Ectodermal cell (in vitro differentiated cells): ENCODE data around the gene DNAJC22.
A peak's percentile ranks its signal among the peaks of the same experiment; 100 is the strongest.
"Not testable (repeated sequence)": the region's sequence is repeated elsewhere in the genome, so short reads cannot be mapped to it uniquely, and the experiment has no call there.

ENCODE experiments used
- H3K27ac ChIP-seq: 2 replicates; pipeline ENCODE4 v1.7.0; 2013; ENCODE audit warnings: mild to moderate bottlenecking, low read depth, low read length; ENCODE audit not compliant: insufficient read depth, poor library complexity, severe bottlenecking
- H3K27me3 ChIP-seq: 2 replicates; pipeline ENCODE4 v1.7.0; 2013; ENCODE audit warnings: mild to moderate bottlenecking, low read length; ENCODE audit not compliant: insufficient read depth, control insufficient read depth, poor library complexity, severe bottlenecking
- H3K36me3 ChIP-seq: one replicate; pipeline ENCODE4 v1.7.0; 2013; ENCODE audit warnings: low read length; ENCODE audit not compliant: control insufficient read depth, insufficient read depth
- H3K4me1 ChIP-seq: one replicate; pipeline ENCODE4 v1.7.0; 2013; ENCODE audit warnings: low read length; ENCODE audit not compliant: control insufficient read depth, insufficient read depth
- H3K4me3 ChIP-seq: 2 replicates; pipeline ENCODE4 v1.7.0; 2013; ENCODE audit warnings: low read depth, low read length, control low read depth; ENCODE audit not compliant: insufficient read depth
- H3K9me3 ChIP-seq: 2 replicates; pipeline ENCODE4 v1.7.0; 2013; ENCODE audit warnings: mild to moderate bottlenecking, low read length, moderate library complexity; ENCODE audit not compliant: control insufficient read depth
- WGBS, 2 experiments: methylation state at CpG; one replicate each; pipeline ENCODE4 v1.1.7; 2013; ENCODE audit warnings: missing lambda C conversion rate in 2 of 2; 5-methylcytosine and 5-hydroxymethylcytosine counted together

The DNAJC22 gene

DNA sequence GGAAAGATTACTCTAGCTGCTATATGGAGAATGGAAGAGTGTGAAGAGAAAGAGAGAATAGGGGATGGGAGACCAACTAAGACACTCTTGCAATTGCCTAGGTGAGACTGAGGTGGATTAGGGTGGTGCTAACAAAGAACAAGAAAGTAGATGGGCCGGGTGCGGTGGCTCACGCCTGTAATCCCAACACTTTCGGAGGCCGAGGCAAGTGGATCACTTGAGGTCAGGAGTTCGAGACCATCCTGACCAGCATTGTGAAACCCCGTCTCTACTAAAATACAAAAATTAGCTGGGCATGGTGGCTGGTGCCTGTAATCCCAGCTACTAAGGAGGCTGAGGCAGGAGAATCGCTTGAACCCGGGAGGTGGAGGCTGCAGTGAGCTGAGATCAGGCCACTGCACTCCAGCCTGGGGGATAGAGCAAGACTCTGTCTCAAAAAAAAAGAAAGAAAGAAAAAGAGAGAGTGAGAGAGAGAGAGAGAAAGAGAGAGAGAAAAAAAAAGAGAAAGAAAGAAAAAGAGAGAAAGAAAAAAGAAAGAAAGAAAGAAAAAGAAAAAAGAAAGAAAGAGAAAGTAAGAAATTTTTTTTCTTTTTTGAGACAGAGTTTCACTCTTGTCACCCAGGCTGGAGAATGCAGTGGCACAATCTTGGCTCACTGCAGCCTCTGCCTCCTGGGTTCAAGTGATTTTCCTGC, 26.1 kb upstream of the DNAJC22 start:
- 88 to 92% methylated on average over 9 of the region's 9 CpGs for WGBS, 2 experiments

DNA sequence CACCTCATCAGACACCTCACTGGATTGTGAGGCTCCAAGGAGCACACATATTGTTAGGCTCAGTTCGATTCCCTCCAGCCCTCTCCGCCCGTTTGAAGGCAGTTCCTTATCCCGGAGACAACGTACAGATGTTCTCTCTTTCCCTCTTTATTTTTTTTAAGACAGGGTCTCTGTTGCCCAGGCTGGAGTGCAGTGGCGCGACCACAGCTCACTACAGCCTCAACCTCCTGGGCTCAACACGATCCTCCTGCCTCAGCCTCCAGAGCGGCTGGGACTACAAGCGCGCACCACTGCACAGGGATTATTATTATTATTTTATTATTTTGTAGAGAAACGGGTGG, 24.4 kb upstream of the DNAJC22 start:
- peaks cover 11% of the 10 kb centered on the region for H3K4me1 ChIP-seq
- H3K4me3 ChIP-seq = peak overlapping the region; percentile 74
- no peak overlapping the region for H3K27ac ChIP-seq
- no peaks in the 10 kb centered on the region for H3K27me3 ChIP-seq
- 41 to 44% methylated on average over 11 to 12 of the region's 12 CpGs for WGBS, 2 experiments
- no peaks in the 10 kb centered on the region for H3K9me3 ChIP-seq
- H3K36me3 ChIP-seq = peaks cover 18% of the 10 kb centered on the region

More for the DNA sequence above, 26.1 kb upstream of the DNAJC22 start:
- H3K27me3 ChIP-seq, H3K9me3 ChIP-seq, H3K27ac ChIP-seq, H3K36me3 ChIP-seq, H3K4me3 ChIP-seq: not testable (repeated sequence)
- H3K4me1 ChIP-seq = peaks cover 11% of the 10 kb centered on the region

DNA sequence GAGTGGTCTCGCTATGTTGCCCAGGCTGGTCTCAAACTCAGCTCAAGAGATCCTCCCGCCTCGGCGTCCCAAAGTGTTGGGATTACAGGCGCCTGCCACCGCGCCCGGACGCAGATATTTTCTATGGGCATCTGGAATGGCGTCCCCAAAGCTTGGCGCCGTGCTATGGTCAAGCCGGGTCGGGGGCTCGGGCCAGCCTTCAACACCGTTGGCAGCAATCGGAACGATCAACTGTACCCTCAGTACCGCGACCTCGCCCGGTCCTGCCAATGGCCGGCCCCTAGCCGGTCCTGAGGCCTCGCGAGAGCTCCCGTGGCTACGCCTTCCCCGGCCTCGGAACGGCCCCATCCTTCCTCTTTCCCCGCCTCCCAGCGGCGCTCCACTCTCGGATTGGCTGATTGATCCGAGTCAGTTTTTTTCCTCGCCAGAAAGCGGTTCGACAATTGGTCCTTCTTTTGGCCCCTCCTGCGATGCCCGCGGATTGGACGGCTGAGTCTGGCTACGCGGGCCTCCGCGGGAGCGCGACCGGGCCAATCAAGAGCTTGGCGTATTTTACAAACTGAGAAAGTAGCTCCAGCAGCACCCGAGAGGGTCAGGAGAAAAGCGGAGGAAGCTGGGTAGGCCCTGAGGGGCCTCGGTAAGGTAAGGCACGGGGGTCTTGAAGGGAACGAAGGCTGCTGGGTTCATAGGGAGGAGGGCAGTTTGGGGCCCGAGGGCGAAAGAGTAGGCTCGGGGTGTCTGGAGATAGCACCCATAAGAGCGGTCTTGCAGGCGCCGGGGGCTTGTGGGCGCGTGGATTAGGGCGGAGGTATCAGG, 23.8 kb upstream of the DNAJC22 start, which contains the start of gene TROAP:
TROAP (plus strand) TSS at position 548 of the 816 bp plus-strand sequence. CDS start 354 bp downstream, outside the sequence.
- 1% methylated on average over 65 of the region's 65 CpGs for WGBS, 2 experiments
- Histone ChIP-seq H3K9me3 (no peaks in the 10 kb centered on the region), H3K27ac (no peak within 1 kb of the TSS), H3K27me3 (no peaks in the 10 kb centered on the region), H3K36me3 (peaks cover 22% of the 10 kb centered on the region), H3K4me1 (peaks cover 11% of the 10 kb centered on the region), H3K4me3 (peak within 1 kb of the TSS; percentile 74)

DNA sequence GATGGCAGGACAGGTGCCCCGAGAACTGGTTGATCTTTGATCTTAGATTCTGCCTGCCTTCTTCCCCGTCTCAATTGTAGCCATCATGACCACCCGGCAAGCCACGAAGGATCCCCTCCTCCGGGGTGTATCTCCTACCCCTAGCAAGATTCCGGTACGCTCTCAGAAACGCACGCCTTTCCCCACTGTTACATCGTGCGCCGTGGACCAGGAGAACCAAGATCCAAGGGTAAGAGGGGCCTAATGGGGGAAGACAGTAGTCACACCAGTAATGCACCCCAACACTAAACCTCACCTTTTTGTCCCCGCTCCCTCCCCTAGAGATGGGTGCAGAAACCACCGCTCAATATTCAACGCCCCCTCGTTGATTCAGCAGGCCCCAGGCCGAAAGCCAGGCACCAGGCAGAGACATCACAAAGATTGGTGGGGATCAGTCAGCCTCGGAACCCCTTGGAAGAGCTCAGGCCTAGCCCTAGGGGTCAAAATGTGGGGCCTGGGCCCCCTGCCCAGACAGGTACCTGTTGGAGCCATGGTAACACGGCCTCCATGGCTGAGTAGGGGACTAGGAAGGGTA, 23.1 kb upstream of the DNAJC22 start:
- H3K9me3 ChIP-seq = no peaks in the 10 kb centered on the region
- WGBS, 2 experiments = 12 to 13% methylated on average over 19 of the region's 19 CpGs
- H3K36me3 ChIP-seq = peaks cover 23% of the 10 kb centered on the region
- no peaks in the 10 kb centered on the region for H3K27me3 ChIP-seq
- peak overlapping the region; percentile 74 for H3K4me3 ChIP-seq
- no peak overlapping the region for H3K27ac ChIP-seq
- peaks cover 11% of the 10 kb centered on the region for H3K4me1 ChIP-seq

DNA sequence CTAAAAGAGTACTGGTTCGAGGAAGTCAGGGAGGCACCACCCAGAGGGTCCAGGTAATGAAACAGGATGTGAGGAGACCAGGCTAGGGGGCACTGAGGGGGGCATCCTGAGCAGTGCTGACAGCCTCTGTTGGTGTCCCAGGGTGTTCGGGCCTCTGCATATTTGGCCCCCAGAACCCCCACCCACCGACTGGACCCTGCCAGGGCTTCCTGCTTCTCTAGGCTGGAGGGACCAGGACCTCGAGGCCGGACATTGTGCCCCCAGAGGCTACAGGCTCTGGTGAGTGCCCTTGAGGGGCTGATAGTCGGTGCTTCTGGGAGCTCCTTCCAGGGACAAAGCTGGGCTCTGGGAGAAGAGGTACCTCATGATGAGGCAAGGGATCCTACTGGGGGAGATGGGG, 21.1 kb upstream of the DNAJC22 start:
- no peaks in the 10 kb centered on the region for H3K27me3 ChIP-seq
- H3K27ac ChIP-seq = no peak overlapping the region
- H3K9me3 ChIP-seq = no peaks in the 10 kb centered on the region
- peaks cover 11% of the 10 kb centered on the region for H3K4me1 ChIP-seq
- H3K36me3 ChIP-seq = peaks cover 39% of the 10 kb centered on the region
- 94 to 95% methylated on average over 6 of the region's 6 CpGs for WGBS, 2 experiments
- H3K4me3 ChIP-seq = no peak overlapping the region

DNA sequence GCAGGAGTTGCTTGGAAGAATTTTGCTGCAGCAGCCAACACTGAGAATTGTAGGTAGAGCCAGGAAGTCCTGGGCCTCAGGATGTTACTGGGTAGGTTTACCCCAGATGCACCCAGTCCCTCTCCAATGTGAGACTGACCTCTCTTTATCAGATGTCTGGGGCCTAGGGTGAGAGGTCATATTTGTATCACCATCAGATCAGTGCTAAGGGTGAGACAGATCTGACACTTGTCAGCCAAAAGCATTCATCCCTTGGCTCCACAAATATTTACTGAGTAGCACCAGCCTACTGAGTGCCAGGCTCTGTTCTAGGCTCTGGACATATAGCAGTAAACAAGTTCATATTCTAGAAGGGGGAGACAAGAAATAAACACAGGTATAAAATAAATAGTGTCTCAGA, 19.3 kb upstream of the DNAJC22 start:
- H3K36me3 ChIP-seq = peaks cover 42% of the 10 kb centered on the region
- peaks cover 8% of the 10 kb centered on the region for H3K4me1 ChIP-seq
- no peak overlapping the region for H3K4me3 ChIP-seq
- no peaks in the 10 kb centered on the region for H3K9me3 ChIP-seq
- peaks cover 7% of the 10 kb centered on the region for H3K27me3 ChIP-seq
- H3K27ac ChIP-seq = no peak overlapping the region

DNA sequence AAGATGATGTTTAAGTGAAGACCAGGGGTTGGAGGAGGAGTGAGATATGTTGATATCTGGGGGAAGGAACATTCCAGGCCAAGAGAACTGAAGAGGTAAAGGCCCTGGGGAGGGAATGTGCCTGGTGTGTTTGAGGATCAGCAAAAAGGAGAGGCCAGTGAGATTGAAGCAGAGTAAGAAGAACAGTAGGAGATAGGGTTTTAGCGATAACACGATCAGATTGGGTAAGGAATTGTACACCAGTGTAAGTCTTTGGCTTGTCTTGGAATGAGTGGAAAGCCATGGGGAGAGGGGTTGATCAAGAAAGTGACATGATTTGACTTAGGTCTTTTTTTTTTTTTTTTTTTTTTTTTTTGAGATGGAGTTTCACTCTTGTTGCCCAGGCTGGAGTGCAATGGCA, 18.8 kb upstream of the DNAJC22 start:
- no peak overlapping the region for H3K4me3 ChIP-seq
- H3K27me3 ChIP-seq = peaks cover 12% of the 10 kb centered on the region
- H3K36me3 ChIP-seq = peaks cover 42% of the 10 kb centered on the region
- H3K4me1 ChIP-seq = peaks cover 8% of the 10 kb centered on the region
- H3K9me3 ChIP-seq = no peaks in the 10 kb centered on the region
- H3K27ac ChIP-seq = no peak overlapping the region
- WGBS, 2 experiments = 96 to 97% methylated on average over 2 of the region's 2 CpGs

DNA sequence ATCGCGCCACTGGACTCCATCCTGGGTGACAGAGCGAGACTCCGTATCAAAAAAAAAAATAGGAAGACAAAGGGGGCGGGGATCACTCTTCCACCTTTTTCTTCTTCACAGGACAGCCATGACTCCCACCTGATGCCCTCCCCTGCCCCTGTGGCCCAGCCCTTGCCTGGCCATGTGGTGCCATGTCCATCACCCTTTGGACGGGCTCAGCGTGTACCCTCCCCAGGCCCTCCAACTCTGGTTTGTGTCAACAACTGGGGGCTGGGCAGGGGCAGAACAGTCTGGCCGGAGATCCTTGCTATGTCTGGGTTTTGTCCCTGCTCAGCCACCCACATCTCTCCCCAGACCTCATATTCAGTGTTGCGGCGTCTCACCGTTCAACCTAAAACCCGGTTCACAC, 17.9 kb upstream of the DNAJC22 start:
- peaks cover 6% of the 10 kb centered on the region for H3K4me1 ChIP-seq
- H3K27me3 ChIP-seq = peaks cover 21% of the 10 kb centered on the region
- WGBS, 2 experiments = 92 to 93% methylated on average over 8 to 12 of the region's 12 CpGs
- no peaks in the 10 kb centered on the region for H3K9me3 ChIP-seq
- H3K27ac ChIP-seq = no peak overlapping the region
- H3K36me3 ChIP-seq = peaks cover 42% of the 10 kb centered on the region
- no peak overlapping the region for H3K4me3 ChIP-seq

DNA sequence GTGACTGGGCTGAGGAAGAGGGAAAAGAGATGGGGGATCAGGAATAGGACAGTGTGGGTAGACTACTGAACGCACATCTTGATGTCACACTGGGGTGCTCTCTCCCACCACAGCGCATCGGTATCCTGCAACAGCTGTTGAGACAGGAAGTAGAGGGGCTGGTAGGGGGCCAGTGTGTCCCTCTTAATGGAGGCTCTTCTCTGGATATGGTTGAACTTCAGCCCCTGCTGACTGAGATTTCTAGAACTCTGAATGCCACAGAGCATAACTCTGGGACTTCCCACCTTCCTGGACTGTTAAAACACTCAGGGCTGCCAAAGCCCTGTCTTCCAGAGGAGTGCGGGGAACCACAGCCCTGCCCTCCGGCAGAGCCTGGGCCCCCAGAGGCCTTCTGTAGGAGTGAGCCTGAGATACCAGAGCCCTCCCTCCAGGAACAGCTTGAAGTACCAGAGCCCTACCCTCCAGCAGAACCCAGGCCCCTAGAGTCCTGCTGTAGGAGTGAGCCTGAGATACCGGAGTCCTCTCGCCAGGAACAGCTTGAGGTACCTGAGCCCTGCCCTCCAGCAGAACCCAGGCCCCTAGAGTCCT, 16.6 kb upstream of the DNAJC22 start:
- Histone ChIP-seq H3K36me3 (peaks cover 42% of the 10 kb centered on the region), H3K4me3 (no peak overlapping the region), H3K27me3 (peaks cover 34% of the 10 kb centered on the region), H3K9me3 (no peaks in the 10 kb centered on the region), H3K4me1 (no peaks in the 10 kb centered on the region), H3K27ac (no peak overlapping the region)
- WGBS, 2 experiments = 95 to 98% methylated on average over 7 of the region's 7 CpGs
